BJ (cell line): ENCODE data around the gene INPP4A. TPM values are rescaled to one million over a fixed set of nuclear protein-coding genes. Genes with fewer than 3 reads are reported as not detected.

Source experiments
- CTCF ChIA-PET: fragments of 350-600 bp; formaldehyde crosslinking; extraction: SDS; loops from one replicate; lab custom pipeline; 2021; ENCODE audit warnings: antibody characterized with exemption, inconsistent platforms; lab: Yijun Ruan, JAX
- POLR2A ChIA-PET: fragments of 300-600 bp; sonication (Branson Sonifier 250); formaldehyde crosslinking; extraction: SDS; loops from one replicate; lab custom pipeline; 2021; ENCODE audit warnings: antibody characterized with exemption; lab: Charles Lee
- DNase-seq: peaks from one replicate; pipeline ENCODE4 v3.0.0-alpha.2; 2011; ENCODE audit warnings: low read depth
- H3K27me3 ChIP-seq: 2 replicates; pipeline ENCODE4 v1.6.0; 2011; ENCODE audit warnings: low read length; ENCODE audit not compliant: control insufficient read depth, insufficient read depth
- H3K36me3 ChIP-seq: 2 replicates; pipeline ENCODE4 v1.5.1; 2011; ENCODE audit warnings: low read length; ENCODE audit not compliant: control insufficient read depth, insufficient read depth
- H3K4me3 ChIP-seq: 2 replicates; pipeline ENCODE4 v1.5.1; 2011; ENCODE audit warnings: low read depth, mild to moderate bottlenecking, control low read depth, low read length
- CTCF ChIP-seq: IDR thresholded peaks from 2 replicates; pipeline ENCODE4 v1.5.1; 2011; ENCODE audit warnings: low read depth, mild to moderate bottlenecking, control low read depth, inconsistent platforms, low read length, moderate library complexity; ENCODE audit not compliant: insufficient read depth
- polyA plus RNA-seq: library from polyadenylated mRNA; depleted of rRNA; stranded (reverse); fragments of >200 nt; gene quantifications from 2 replicates; pipeline ENCODE4 v1.2.3, GENCODE V29; 2011

INPP4A gene
- polyA plus RNA-seq, 1 experiment: 21.0 TPM

GRCh38 chr2:98445683-98446581, 1.3 kb downstream of the INPP4A start:
- TF ChIP-seq CTCF: no peak
- ChIA-PET POLR2A (no interaction called here), CTCF (interaction anchor here (1.7 kb wide), 1 partner anchor 11 kb away, joined by 9 read pairs; no protein-coding TSS in a partner anchor)
- peak overlapping the region; percentile 74 for H3K4me3 ChIP-seq
- no peak for DNase-seq
- no peaks in the 10 kb centered on the region for H3K27me3 ChIP-seq
- H3K36me3 ChIP-seq: no peaks in the 10 kb centered on the region

DNA sequence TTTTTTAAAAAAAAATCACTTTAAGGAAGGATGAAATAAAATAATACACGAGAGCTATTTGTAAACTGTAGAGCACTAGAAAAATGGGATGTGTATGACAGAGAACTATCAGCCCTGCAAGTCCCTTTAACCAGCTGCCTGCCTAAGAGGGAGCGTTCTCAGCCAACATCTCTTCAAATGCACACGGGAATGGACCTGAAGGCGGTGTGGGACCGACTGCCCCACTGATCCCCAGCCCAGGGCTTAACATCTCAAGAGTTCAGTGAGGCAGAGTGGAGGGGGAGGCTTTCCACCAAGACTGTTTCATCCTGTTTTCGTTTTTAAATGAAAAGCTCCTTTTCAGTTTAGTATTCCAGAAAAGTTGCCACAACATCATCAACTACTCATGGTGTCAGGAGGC, 2.2 kb downstream of the INPP4A start:
- H3K36me3 ChIP-seq: no peaks in the 10 kb centered on the region
- H3K4me3 ChIP-seq: no peak overlapping the region
- no peak for TF ChIP-seq CTCF
- H3K27me3 ChIP-seq: no peaks in the 10 kb centered on the region
- no peak for DNase-seq
- ChIA-PET POLR2A (no interaction called here), CTCF (interaction anchor here (1.7 kb wide), 1 partner anchor 10 kb away, joined by 9 read pairs; no protein-coding TSS in a partner anchor)

- no peak for DNase-seq
- no peak for TF ChIP-seq CTCF
- Histone ChIP-seq H3K36me3 (no peaks in the 10 kb centered on the region), H3K27me3 (no peaks in the 10 kb centered on the region), H3K4me3 (no peak overlapping the region)
- ChIA-PET CTCF (no interaction called here), POLR2A (no interaction called here)
These were observed 3.9 kb downstream of the INPP4A start for GRCh38 chr2:98448441-98449145.

DNA sequence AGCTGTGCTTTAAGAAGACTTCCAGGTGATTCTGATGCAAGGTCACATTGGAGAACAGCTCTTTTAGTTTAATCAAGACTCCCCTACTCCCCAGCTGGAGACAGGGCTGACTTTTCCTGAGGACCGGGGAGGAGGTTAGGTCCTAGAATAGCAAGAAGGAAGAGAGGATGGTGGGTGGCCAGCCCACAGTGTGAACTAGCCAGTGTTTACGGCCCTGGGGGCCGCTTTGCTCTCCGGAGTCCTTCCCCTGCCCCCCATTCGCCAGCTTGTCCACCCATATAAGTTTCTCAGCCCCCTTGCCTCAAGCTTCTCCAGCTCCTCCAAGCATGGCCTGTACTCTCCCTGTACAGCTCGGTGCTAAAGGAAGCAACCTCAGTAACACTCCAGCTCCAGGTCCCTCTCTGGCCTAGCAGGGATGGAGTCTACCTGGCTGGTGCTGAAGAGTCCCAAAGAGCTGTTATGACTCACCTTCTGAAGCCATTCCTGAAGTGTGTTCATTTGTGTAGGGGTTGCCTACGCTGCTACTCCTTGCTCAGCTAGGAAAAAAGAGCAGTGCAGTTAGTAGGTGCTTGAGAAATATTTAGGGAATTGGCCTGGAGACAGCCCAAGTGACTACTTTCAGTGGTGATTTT, 7.9 kb downstream of the INPP4A start:
- POLR2A ChIA-PET: no interaction called here
- DNase-seq: no peak

More for the DNA sequence above, 7.9 kb downstream of the INPP4A start:
- no peak for TF ChIP-seq CTCF
- no peaks in the 10 kb centered on the region for H3K36me3 ChIP-seq
- H3K27me3 ChIP-seq: no peaks in the 10 kb centered on the region
- H3K4me3 ChIP-seq: no peak overlapping the region
- CTCF ChIA-PET: interaction anchor here (0.7 kb wide), 1 partner anchor 40 kb away, joined by 3 read pairs; no protein-coding TSS in a partner anchor
